Measurements from ENCODE around the gene KLKB1.

Gene KLKB1

GRCh38 chr4:186227221-186227620 lies at the start of gene KLKB1:
Gene KLKB1 (plus strand): TSS chr4:186227507. CDS start chr4:186228196, 689 bp downstream.
- DNase-seq = no peak

- DNase-seq = no peak
Measured at GRCh38 chr4:186188107-186188506, 39.2 kb upstream of the KLKB1 start.

GRCh38 chr4:186189656-186190055 lies 37.7 kb upstream of the KLKB1 start:
- no peak for DNase-seq

GRCh38 chr4:186190581-186191199 lies 36.6 kb upstream of the KLKB1 start:
- DNase-seq = peak; percentile 43

GRCh38 chr4:186191200-186192065 lies 35.9 kb upstream of the KLKB1 start, which contains the start of gene CYP4V2:
Gene CYP4V2 (plus strand): TSS chr4:186191567. CDS start chr4:186191824, 257 bp downstream.
- peak; percentile 69 for DNase-seq

- peak; percentile 9 for DNase-seq
Measured at GRCh38 chr4:186192066-186192612, 35.2 kb upstream of the KLKB1 start.

- no peak for DNase-seq
Measured at GRCh38 chr4:186193851-186194250, 33.5 kb upstream of the KLKB1 start.

GRCh38 chr4:186196063-186196462 lies 31.2 kb upstream of the KLKB1 start:
- DNase-seq = no peak

GRCh38 chr4:186200516-186200915 lies 26.8 kb upstream of the KLKB1 start:
- no peak for DNase-seq

- DNase-seq = no peak
Measured at GRCh38 chr4:186201010-186201409, 26.3 kb upstream of the KLKB1 start.

GRCh38 chr4:186201535-186202230 lies 25.6 kb upstream of the KLKB1 start:
- DNase-seq = peak; percentile 39

- DNase-seq = no peak
Measured at GRCh38 chr4:186202490-186203140, 24.7 kb upstream of the KLKB1 start.

- no peak for DNase-seq
Measured at GRCh38 chr4:186203406-186203805, 23.9 kb upstream of the KLKB1 start.

- DNase-seq = no peak
Measured at GRCh38 chr4:186204103-186204559, 23.2 kb upstream of the KLKB1 start.

GRCh38 chr4:186204686-186205085 lies 22.6 kb upstream of the KLKB1 start:
- DNase-seq = no peak

GRCh38 chr4:186205156-186205555 lies 22.2 kb upstream of the KLKB1 start:
- DNase-seq = no peak

GRCh38 chr4:186216465-186217024 lies 10.8 kb upstream of the KLKB1 start:
- no peak for DNase-seq

GRCh38 chr4:186217733-186218293 lies 9.5 kb upstream of the KLKB1 start:
- no peak for DNase-seq

- no peak for DNase-seq
Measured at GRCh38 chr4:186221624-186222023, 5.7 kb upstream of the KLKB1 start.

- no peak for DNase-seq
Measured at GRCh38 chr4:186225848-186226247, 1.5 kb upstream of the KLKB1 start.

GRCh38 chr4:186226521-186227189 lies 652 bp upstream of the KLKB1 start:
- no peak for DNase-seq

Measured in GF-D8 (cell line).